Measurements from ENCODE around the gene SREBF2. TPM values are rescaled to one million over a fixed set of nuclear protein-coding genes. Genes with fewer than 3 reads are reported as not detected.

Gene SREBF2
- total RNA-seq, 1 donor from 2014 or later: 257 TPM

- no peak for DNase-seq (ENCODE audit: low spot score)
Measured at GRCh38 chr22:41876675-41877074, 43.8 kb downstream of the SREBF2 start.

DNA sequence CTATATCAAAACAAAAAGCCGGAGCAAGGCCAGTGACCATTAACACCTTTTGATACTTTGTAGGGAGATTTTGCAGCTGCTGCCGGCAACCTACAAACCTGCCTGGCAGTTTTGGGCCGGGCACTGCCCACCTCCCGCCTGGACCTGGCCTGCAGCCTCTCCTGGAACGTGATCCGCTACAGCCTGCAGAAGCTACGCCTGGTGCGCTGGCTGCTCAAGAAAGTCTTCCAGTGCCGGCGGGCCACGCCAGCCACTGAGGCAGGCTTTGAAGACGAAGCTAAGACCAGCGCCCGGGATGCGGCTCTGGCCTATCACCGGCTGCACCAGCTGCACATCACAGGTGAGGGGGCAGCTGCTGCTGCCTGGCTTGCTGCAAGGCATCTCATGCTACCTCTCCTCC is 47.7 kb downstream of the SREBF2 start:
- no peak for DNase-seq (ENCODE audit: low spot score)

GRCh38 chr22:41883400-41883799 is 50.5 kb downstream of the SREBF2 start:
- DNase-seq (ENCODE audit: low spot score): no peak

DNA sequence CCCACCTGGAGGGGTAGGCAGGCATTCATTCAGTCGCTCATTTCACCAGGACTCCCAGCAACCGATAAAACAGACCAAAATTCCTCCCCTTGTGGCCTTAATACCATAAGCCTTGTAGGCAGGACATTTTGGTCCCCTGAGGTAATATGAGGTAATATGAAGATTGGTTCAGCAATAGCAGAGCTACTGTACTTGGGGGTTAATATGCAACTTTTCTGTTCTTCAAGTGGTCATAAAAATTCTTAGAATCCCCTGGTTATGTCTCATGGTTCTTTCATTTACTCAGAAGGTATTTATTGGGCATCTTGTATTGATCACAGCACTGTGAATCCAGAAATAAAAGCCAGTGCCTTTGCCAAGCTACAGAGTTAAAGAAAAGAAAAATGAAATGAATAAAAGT is 52.2 kb downstream of the SREBF2 start:
- no peak for DNase-seq (ENCODE audit: low spot score)

DNA sequence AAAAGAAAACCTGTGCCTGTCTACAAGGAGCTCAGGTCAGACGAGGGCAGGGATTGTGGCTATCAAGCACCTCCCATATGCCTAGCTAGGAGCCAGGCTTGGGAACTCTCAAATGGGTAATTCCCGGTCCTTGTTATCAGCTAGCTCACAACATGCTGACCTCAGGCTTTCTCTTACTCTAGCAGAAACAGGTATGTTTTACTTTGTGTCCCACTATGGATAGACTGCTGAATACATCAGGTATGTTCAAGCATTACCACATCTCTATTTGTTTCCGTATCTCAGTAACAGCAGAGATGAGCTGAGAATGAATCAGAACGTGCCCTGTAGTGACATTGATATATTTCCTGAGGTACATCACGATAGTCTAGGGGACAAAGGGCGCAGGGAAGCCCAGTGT is 52.6 kb downstream of the SREBF2 start:
- DNase-seq (ENCODE audit: low spot score): no peak

DNA sequence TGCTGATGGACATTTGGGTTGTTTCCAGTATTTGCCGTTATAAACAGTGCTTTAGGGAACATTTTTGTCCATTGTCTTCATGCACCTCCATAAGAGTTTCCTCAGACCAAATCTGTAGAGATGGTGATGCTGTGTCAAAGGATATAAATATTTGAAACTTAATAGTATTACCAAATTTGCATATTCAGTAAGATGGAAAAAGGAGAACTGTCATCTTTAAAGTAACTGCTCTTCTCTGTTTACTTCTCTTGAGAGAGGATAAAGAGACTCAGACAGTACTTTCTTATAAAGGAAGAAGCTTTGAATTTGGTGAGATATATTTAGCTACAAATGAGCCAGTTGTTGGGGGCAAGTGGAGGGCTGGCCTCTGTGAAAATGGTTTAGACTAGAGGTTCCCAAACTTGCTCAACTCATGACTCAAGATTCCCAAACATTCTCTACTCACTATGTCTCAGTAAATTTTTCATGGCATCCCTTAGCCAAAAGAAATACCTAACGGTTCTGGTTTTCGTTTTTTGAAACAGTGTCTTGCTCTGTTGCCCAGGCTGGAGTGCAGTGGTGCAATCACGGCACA is 55.8 kb downstream of the SREBF2 start:
- no peak for DNase-seq (ENCODE audit: low spot score)

- DNase-seq (ENCODE audit: low spot score): no peak
Measured at GRCh38 chr22:41891407-41891806, 58.5 kb downstream of the SREBF2 start.

DNA sequence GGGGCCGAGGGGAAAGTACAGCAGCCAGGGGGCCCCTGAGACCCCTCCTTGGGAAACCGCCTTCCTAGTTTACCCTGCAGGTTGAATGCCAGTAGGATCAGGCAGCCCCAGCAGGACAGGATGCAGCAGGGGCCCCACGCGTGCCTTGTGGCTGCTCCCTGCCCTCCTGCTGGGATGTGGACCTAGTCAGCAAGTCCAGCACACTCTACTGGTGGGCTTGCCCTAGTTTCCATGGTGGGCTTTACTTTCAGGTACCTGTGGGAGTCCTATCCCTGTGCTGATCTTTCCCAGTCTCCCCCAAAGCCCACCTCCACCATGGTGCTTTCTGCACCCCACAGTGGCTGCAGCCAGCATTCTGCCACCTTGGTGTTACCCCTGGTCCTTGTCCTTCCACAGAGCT is 59.8 kb downstream of the SREBF2 start:
- no peak for DNase-seq (ENCODE audit: low spot score)

GRCh38 chr22:41893591-41894375 is 60.9 kb downstream of the SREBF2 start:
- no peak for DNase-seq (ENCODE audit: low spot score)

- DNase-seq (ENCODE audit: low spot score): no peak
Measured at GRCh38 chr22:41898645-41899044, 65.7 kb downstream of the SREBF2 start.

GRCh38 chr22:41899110-41899509 is 66.2 kb downstream of the SREBF2 start:
- DNase-seq (ENCODE audit: low spot score): no peak

DNA sequence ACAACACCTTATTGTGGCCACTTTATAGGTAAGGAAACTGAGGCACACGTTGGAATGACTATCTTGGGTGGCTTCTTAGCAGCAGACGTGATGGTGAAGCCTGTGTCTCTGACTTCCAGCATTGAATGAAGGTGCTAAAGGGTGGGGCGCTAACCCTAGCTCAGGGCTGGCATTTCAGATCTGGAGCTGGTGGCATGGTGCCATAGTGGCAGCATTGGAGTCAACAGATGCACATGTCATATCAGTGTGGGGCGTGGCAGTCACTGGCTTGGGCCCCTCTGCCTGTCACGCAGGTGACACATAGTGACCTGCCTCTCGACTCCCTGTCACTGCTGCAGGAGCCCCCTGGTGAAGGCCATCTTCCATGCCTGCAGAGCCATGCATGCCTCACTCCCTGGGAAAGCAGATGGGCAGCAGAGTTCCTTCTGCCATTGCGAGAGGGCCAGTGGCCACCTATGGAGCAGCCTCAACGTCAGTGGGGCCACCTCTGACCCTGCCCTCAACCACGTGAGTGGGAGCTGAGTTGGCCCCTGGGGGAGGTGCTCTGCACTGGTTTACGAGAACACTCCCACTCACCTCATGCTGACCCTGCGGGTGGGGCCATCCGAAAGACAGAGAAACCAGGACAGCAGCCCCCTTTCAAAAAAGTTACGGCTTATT is 67.2 kb downstream of the SREBF2 start:
- DNase-seq (ENCODE audit: low spot score): no peak

- DNase-seq (ENCODE audit: low spot score): no peak
Measured at GRCh38 chr22:41900652-41901312, 67.9 kb downstream of the SREBF2 start.

DNA sequence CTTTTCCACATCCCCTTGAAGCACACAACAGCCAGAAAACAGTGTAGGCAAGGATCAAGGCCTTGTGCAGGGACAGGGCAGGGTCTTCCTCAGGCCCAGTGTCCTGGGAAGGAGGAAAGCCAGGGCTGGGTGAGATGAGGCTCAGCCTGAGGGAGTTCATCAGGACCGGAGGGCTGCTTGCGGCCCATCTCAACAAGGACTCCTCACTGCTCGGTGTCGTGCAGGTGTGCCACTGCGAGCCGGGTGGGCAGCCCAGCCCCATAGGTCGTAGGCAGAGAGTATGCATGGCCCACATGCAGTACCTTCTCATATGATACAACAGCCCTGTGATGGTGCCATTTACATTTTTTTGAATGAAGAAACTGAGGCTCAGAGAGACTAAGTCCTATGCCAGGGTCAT is 69.1 kb downstream of the SREBF2 start:
- no peak for DNase-seq (ENCODE audit: low spot score)

DNA sequence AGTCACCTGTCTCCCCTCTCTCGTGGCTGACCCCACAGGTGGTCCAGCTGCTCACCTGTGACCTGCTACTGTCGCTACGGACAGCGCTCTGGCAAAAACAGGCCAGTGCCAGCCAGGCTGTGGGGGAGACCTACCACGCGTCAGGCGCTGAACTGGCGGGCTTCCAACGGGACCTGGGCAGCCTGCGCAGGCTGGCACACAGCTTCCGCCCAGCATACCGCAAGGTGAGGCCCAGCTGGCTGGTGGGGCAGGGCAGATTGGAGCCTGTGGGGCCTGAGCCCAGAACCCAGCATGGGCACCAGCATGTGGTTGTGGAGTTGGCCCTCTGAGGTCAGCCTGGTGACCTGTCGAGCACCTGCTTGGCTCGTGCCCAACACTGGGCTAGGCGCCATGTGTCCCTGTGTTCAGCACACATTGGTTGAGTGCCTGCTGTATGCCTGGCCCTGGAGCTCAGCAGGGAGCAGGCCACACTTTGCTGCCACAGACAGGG is 70.1 kb downstream of the SREBF2 start:
- DNase-seq (ENCODE audit: low spot score): no peak

DNA sequence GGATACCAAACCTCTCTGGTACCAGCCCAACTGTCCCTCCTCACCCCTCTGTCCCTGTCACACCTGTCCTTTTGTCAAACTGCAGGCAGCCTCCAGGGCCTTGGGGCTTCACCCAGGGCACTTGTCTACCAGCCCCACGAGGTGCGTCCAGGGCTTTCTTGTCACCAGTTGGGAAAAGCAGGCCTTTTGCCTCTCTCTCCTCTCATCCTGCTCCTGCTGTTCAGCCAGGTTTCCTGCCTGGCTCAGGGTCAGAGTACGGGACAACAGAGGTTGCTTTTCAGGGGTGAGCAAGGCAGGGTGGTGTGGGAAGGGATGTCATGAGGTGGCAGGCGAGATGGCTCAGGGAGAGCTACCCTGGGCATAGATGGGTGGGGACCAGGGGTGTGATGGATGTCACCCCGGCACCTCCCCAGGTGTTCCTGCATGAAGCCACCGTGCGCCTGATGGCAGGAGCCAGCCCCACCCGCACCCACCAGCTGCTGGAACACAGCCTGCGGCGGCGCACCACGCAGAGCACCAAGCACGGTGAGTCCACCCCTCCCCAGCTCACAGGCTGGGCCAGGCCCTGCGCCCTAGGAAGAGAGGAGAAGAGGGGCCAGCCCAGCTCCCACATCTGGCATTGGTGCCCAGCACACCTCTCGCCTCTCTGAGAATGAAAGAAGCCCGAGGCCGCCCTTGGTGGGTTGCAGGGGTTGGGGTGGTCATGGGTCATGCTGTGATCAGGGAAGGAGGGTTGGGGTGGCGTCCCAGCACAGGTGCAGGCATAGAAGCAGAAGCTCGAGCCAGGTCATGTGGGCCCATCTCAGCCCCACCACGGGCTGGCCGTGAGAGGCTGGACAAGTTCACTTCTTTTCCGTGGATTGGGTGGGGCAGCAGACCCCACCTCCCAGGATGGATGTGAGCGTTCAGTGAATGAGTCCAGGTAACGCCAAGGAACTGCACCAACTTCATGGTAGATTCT is 71.8 kb downstream of the SREBF2 start:
- no peak for DNase-seq (ENCODE audit: low spot score)

DNA sequence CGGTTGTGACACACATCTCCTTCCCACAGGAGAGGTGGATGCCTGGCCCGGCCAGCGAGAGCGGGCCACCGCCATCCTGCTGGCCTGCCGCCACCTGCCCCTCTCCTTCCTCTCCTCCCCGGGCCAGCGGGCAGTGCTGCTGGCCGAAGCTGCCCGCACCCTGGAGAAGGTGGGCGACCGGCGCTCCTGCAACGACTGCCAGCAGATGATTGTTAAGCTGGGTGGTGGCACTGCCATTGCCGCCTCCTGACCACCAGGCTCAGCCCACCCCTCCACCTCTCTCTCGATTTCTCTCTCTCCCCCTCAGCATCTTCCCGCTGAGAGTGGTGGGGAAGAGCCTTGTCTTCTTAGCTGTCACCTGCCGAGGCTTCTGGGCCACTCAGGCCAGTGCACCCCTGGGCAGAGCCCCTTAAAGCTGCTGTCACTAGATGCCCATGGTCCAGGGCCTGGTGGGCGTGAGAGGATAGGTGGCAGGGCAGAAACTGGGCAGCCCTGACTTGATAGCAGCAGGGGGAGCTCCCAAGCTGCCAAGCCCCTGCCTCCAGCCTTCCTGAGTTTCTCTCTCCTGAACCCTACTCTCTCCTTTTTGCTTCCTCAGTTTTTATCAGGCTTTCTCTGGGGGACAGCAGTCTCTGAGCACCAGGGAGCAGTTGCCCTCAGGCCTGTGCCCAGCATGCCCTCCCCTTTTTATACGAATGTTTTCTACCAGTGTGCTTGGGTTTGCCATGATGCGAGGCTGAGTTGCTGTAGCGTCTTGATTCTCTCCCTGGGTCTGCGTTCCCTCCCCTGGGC is 72.7 kb downstream of the SREBF2 start:
- DNase-seq (ENCODE audit: low spot score): no peak

GRCh38 chr22:41906822-41907221 is 73.9 kb downstream of the SREBF2 start:
- no peak for DNase-seq (ENCODE audit: low spot score)

DNA sequence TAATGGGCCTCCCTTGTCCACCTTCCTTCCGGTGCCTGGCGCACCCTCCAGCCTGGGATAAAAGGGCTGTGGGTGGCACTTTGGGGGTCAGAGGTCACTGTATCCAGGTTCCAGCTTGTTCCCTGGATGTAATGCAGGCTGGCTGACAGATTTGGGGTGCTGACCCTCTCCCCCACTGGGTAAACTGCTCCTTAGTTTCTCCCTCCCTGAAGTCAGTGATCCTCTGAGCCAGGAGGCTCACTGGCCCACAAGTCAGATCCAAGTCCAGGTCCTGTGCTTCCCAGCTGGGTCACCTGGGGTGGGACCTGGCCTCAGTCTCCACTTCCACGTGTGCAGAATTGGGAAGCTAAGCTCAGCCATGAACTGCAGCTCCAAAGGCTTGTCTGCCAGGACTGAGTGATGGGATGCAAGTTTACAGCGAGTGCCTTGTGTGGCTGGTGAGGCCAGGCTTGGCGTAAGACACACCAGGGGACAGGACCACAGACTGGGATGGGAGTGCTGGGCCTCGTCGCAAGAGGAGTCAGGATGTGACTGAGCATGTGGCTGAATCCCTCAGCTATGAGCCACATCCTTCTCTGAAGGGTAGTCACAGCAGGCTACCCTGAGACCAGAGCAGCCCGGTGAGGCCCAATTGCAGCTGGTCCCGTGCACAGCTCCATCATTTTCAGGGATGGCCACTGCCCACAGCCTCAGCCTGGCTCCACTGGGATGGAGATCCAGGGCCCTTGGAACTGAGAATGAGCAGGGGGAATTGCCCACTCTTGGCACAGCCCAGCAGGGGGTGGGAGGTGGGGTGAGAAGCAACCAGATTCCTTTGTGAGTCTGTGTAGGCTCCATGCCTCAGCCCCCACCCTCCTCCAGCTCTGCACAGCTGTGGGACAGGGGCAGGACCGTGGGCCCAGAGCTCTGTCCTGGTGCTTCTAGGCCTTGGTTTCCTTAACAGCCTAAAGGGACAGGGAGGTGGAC is 74.8 kb downstream of the SREBF2 start:
- DNase-seq (ENCODE audit: low spot score): no peak

Measured in mucosa of gallbladder (tissue), 1 donor.